ENCODE data around the gene TP53TG5.

The TP53TG5 gene

GRCh38 chr20:45342855-45343531 is 35.1 kb downstream of the TP53TG5 start:
- DNase-seq (ENCODE audit: insufficient read length, low spot score) (no peak), FAIRE-seq (no peak)
- TF ChIP-seq POLR2A (IDR thresholded peaks at IDR 0.05; ENCODE audit: low read depth, low read length), result no peak

GRCh38 chr20:45341939-45342854 is 35.9 kb downstream of the TP53TG5 start:
- FAIRE-seq (no peak), DNase-seq (ENCODE audit: insufficient read length, low spot score) (no peak)
- TF ChIP-seq POLR2A (IDR thresholded peaks at IDR 0.05; ENCODE audit: low read depth, low read length), result no peak

- FAIRE-seq (no peak), DNase-seq (ENCODE audit: insufficient read length, low spot score) (no peak)
- TF ChIP-seq POLR2A (IDR thresholded peaks at IDR 0.05; ENCODE audit: low read depth, low read length), result no peak
These were observed 36.6 kb downstream of the TP53TG5 start for GRCh38 chr20:45341579-45341938.

GRCh38 chr20:45340951-45341350 is 37.2 kb downstream of the TP53TG5 start:
- TF ChIP-seq POLR2A (IDR thresholded peaks at IDR 0.05; ENCODE audit: low read depth, low read length), result no peak
- DNase-seq (ENCODE audit: insufficient read length, low spot score) (no peak), FAIRE-seq (no peak)

- FAIRE-seq (no peak), DNase-seq (ENCODE audit: insufficient read length, low spot score) (no peak)
- TF ChIP-seq POLR2A (IDR thresholded peaks at IDR 0.05; ENCODE audit: low read depth, low read length), result no peak
These were observed 37.8 kb downstream of the TP53TG5 start for GRCh38 chr20:45340236-45340847.

GRCh38 chr20:45339799-45340198 is 38.3 kb downstream of the TP53TG5 start:
- DNase-seq (ENCODE audit: insufficient read length, low spot score) (no peak), FAIRE-seq (no peak)
- no peak for TF ChIP-seq POLR2A (IDR thresholded peaks at IDR 0.05; ENCODE audit: low read depth, low read length)

- TF ChIP-seq POLR2A (IDR thresholded peaks at IDR 0.05; ENCODE audit: low read depth, low read length), result no peak
- FAIRE-seq, result no peak
- DNase-seq (ENCODE audit: insufficient read length, low spot score), result no peak
These were observed 39.0 kb downstream of the TP53TG5 start for GRCh38 chr20:45339084-45339483.

GRCh38 chr20:45338121-45339030 is 39.7 kb downstream of the TP53TG5 start:
- no peak for DNase-seq (ENCODE audit: insufficient read length, low spot score)
- no peak for FAIRE-seq
- no peak for TF ChIP-seq POLR2A (IDR thresholded peaks at IDR 0.05; ENCODE audit: low read depth, low read length)

- FAIRE-seq (no peak), DNase-seq (ENCODE audit: insufficient read length, low spot score) (peak; percentile 83)
- TF ChIP-seq POLR2A (IDR thresholded peaks at IDR 0.05; ENCODE audit: low read depth, low read length), result no peak
These were observed 40.6 kb downstream of the TP53TG5 start for GRCh38 chr20:45337367-45338120.

GRCh38 chr20:45336530-45337366 is 41.4 kb downstream of the TP53TG5 start:
- FAIRE-seq, result peak; percentile 87
- TF ChIP-seq POLR2A (IDR thresholded peaks at IDR 0.05; ENCODE audit: low read depth, low read length), result no peak
- peak; percentile 83 for DNase-seq (ENCODE audit: insufficient read length, low spot score)

GRCh38 chr20:45330476-45330875 is 47.6 kb downstream of the TP53TG5 start:
- no peak for FAIRE-seq
- no peak for TF ChIP-seq POLR2A (IDR thresholded peaks at IDR 0.05; ENCODE audit: low read depth, low read length)
- no peak for DNase-seq (ENCODE audit: insufficient read length, low spot score)

All from H54 (cell line).